ENCODE data around the gene STXBP4.

The STXBP4 gene

DNA sequence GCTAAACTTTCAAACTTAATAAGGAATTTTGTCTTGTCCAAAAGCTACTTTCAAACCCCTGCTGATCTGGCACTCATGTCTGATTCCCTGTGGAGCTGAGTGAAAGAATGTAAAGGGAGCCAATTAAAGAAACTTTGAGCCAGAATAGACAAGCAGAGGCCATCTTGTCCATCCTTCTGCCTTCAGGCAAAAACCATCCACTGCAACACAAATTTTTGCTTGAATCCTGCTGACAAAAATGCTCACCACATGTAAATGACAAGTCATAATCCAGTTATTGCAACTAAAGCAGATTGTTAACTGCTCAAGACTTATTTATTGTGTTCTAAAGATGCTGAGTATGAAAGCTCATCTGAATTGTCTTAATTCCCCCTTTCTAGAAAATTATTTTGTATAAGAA is 172.2 kb downstream of the STXBP4 start:
- no peaks in the 10 kb centered on the region for H3K79me2 ChIP-seq (ENCODE audit: insufficient read depth, low read length)
- H3K9me2 ChIP-seq (ENCODE audit: low read depth, low read length) = no peaks in the 10 kb centered on the region
- H3K36me3 ChIP-seq (ENCODE audit: insufficient read depth, low read length) = no peaks in the 10 kb centered on the region
- no peaks in the 10 kb centered on the region for H3K27me3 ChIP-seq (ENCODE audit: insufficient read depth, low read length)
- H3K4me2 ChIP-seq (ENCODE audit: low read length) = no peak overlapping the region
- no peaks in the 10 kb centered on the region for H3F3A ChIP-seq (ENCODE audit: insufficient read depth, low read length)
- H3K9ac ChIP-seq (ENCODE audit: low read length) = no peak overlapping the region
- H4K20me1 ChIP-seq (ENCODE audit: insufficient read depth, low read length) = no peaks in the 10 kb centered on the region
- H3K4me3 ChIP-seq (ENCODE audit: low read depth, low read length, poor library complexity, severe bottlenecking) = no peak overlapping the region
- no peaks in the 10 kb centered on the region for H3K4me1 ChIP-seq (ENCODE audit: insufficient read depth, low read length, severe bottlenecking)
- no peak overlapping the region for H3K27ac ChIP-seq (ENCODE audit: low read depth, low read length, poor library complexity, severe bottlenecking)
- no peak overlapping the region for H2AFZ ChIP-seq (ENCODE audit: low read length)
- no peaks in the 10 kb centered on the region for H3K9me3 ChIP-seq (ENCODE audit: low read length)
- TF ChIP-seq EZH2 (IDR thresholded peaks at IDR 0.05; ENCODE audit: borderline replicate concordance, low read length) = no peak
- TF ChIP-seq, protein P1, sequence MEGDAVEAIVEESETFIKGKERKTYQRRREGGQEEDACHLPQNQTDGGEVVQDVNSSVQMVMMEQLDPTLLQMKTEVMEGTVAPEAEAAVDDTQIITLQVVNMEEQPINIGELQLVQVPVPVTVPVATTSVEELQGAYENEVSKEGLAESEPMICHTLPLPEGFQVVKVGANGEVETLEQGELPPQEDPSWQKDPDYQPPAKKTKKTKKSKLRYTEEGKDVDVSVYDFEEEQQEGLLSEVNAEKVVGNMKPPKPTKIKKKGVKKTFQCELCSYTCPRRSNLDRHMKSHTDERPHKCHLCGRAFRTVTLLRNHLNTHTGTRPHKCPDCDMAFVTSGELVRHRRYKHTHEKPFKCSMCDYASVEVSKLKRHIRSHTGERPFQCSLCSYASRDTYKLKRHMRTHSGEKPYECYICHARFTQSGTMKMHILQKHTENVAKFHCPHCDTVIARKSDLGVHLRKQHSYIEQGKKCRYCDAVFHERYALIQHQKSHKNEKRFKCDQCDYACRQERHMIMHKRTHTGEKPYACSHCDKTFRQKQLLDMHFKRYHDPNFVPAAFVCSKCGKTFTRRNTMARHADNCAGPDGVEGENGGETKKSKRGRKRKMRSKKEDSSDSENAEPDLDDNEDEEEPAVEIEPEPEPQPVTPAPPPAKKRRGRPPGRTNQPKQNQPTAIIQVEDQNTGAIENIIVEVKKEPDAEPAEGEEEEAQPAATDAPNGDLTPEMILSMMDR (IDR thresholded peaks at IDR 0.05; ENCODE audit: low read length) = no peak

DNA sequence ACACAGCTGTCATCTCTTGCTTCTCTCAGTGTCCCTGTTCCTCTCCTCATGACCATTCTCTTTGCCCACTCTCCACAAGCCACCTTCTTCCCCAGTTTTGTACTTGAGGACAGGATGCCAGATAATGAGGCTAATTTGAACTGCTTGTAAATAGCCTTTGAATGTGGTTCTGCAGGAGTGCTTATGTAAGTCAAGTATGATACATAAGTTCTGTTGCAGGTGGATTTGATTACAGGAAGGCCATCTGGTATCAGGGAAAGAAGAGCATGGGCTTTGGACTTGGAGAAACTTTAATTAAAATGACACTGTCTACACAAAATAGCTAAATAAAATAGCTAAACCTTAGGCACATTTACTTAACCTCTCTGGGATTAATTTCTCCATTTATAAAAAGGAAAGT is 176.0 kb downstream of the STXBP4 start:
- Histone ChIP-seq H3K9me3 (ENCODE audit: low read length) (no peaks in the 10 kb centered on the region), H3K9ac (ENCODE audit: low read length) (no peak overlapping the region)

DNA sequence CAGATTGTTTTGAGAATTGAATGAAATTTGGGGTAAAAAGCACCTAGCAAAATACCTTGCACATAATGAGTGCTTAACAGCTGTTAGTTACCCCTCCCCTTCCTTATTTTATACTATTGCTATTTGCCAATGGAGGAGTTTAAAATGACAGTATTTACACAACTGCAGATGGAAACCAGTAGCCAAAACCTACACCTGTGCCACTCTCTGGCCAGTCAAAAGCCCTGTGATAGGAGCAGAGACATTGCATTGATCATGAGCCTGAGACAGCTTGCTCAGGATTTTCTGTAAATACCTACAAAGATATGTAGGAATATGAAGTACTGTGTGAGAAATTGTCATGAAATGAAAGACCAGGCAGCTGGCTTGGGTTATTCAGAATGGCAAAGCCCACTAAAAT is 180.9 kb downstream of the STXBP4 start:
- Histone ChIP-seq H3K4me3 (ENCODE audit: low read depth, low read length, poor library complexity, severe bottlenecking) (no peak overlapping the region), H3K79me2 (ENCODE audit: insufficient read depth, low read length) (no peaks in the 10 kb centered on the region), H3F3A (ENCODE audit: insufficient read depth, low read length) (no peaks in the 10 kb centered on the region), H3K27ac (ENCODE audit: low read depth, low read length, poor library complexity, severe bottlenecking) (no peak overlapping the region), H3K36me3 (ENCODE audit: insufficient read depth, low read length) (no peaks in the 10 kb centered on the region), H3K9me2 (ENCODE audit: low read depth, low read length) (no peaks in the 10 kb centered on the region), H3K27me3 (ENCODE audit: insufficient read depth, low read length) (no peaks in the 10 kb centered on the region), H3K4me2 (ENCODE audit: low read length) (no peak overlapping the region), H3K9me3 (ENCODE audit: low read length) (no peaks in the 10 kb centered on the region), H4K20me1 (ENCODE audit: insufficient read depth, low read length) (no peaks in the 10 kb centered on the region), H3K9ac (ENCODE audit: low read length) (no peak overlapping the region), H3K4me1 (ENCODE audit: insufficient read depth, low read length, severe bottlenecking) (no peaks in the 10 kb centered on the region), H2AFZ (ENCODE audit: low read length) (no peak overlapping the region)
- no peak for TF ChIP-seq EZH2 (IDR thresholded peaks at IDR 0.05; ENCODE audit: borderline replicate concordance, low read length)
- TF ChIP-seq, protein P1 (IDR thresholded peaks at IDR 0.05; ENCODE audit: low read length) = no peak

More for the DNA sequence above, 176.0 kb downstream of the STXBP4 start:
- Histone ChIP-seq H3K36me3 (ENCODE audit: insufficient read depth, low read length) (no peaks in the 10 kb centered on the region), H4K20me1 (ENCODE audit: insufficient read depth, low read length) (no peaks in the 10 kb centered on the region), H3F3A (ENCODE audit: insufficient read depth, low read length) (no peaks in the 10 kb centered on the region), H3K4me2 (ENCODE audit: low read length) (no peak overlapping the region), H3K79me2 (ENCODE audit: insufficient read depth, low read length) (no peaks in the 10 kb centered on the region), H3K9me2 (ENCODE audit: low read depth, low read length) (no peaks in the 10 kb centered on the region), H2AFZ (ENCODE audit: low read length) (no peak overlapping the region), H3K4me3 (ENCODE audit: low read depth, low read length, poor library complexity, severe bottlenecking) (no peak overlapping the region), H3K4me1 (ENCODE audit: insufficient read depth, low read length, severe bottlenecking) (no peaks in the 10 kb centered on the region), H3K27me3 (ENCODE audit: insufficient read depth, low read length) (no peaks in the 10 kb centered on the region), H3K27ac (ENCODE audit: low read depth, low read length, poor library complexity, severe bottlenecking) (no peak overlapping the region)
- TF ChIP-seq, protein P1 (IDR thresholded peaks at IDR 0.05; ENCODE audit: low read length) = no peak
- TF ChIP-seq EZH2 (IDR thresholded peaks at IDR 0.05; ENCODE audit: borderline replicate concordance, low read length) = no peak

Data from OCI-LY1 (cell line).